Breast epithelium (tissue), 3 donors: ENCODE results near the gene FHIT.

Experiments
- POLR2AphosphoS5 ChIP-seq, 3 donors: sonication (generic); formaldehyde crosslinking; IDR thresholded peaks; one replicate each; pipeline ENCODE4 v1.6.1; 2017; ENCODE audit warnings: antibody characterized with exemption in 3 of 3
- TF ChIP-seq, protein P1 (sequence below), 3 donors: fragments of 450-650 bp; IDR thresholded peaks; one replicate each; pipeline ENCODE4 v1.5.1; 2016 to 2017; ENCODE audit warnings: antibody characterized with exemption in 3 of 3, mild to moderate bottlenecking in 3 of 3, moderate library complexity in 3 of 3

DNA sequence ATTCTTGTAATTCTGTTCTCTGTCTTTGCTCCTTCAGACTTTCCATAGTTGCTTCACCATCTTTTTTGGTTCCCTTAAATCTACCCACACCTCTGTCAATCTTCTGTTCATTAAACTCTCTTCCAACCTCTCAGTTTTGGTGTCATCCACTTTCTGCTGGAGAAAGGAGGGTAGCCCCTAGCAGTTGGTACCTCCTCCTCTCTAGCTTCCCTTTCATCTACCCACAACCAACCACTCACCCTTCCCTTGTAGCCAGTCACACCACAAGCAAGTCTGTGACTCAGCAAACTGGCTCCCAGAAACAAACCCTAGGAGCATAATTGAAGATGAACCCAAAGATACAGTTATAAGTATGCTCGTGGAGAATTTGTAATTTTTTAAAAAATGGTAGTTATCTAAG is 318.6 kb downstream of the FHIT start:
- TF ChIP-seq, protein P1, sequence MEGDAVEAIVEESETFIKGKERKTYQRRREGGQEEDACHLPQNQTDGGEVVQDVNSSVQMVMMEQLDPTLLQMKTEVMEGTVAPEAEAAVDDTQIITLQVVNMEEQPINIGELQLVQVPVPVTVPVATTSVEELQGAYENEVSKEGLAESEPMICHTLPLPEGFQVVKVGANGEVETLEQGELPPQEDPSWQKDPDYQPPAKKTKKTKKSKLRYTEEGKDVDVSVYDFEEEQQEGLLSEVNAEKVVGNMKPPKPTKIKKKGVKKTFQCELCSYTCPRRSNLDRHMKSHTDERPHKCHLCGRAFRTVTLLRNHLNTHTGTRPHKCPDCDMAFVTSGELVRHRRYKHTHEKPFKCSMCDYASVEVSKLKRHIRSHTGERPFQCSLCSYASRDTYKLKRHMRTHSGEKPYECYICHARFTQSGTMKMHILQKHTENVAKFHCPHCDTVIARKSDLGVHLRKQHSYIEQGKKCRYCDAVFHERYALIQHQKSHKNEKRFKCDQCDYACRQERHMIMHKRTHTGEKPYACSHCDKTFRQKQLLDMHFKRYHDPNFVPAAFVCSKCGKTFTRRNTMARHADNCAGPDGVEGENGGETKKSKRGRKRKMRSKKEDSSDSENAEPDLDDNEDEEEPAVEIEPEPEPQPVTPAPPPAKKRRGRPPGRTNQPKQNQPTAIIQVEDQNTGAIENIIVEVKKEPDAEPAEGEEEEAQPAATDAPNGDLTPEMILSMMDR (IDR thresholded peaks at IDR 0.05) = no peak
- TF ChIP-seq POLR2AphosphoS5 (IDR thresholded peaks at IDR 0.05) = no peak
